ENCODE results near the gene CALY.

- TF ChIP-seq CTCF (IDR thresholded peaks at IDR 0.05) = no peak
- TF ChIP-seq POLR2A (IDR thresholded peaks at IDR 0.05) = no peak
These were observed 8.0 kb downstream of the CALY start for GRCh38 chr10:133328358-133329343.
